ENCODE data around the gene DAB2. TPM values are rescaled to one million over a fixed set of nuclear protein-coding genes. Genes with fewer than 3 reads are reported as not detected.

DAB2 gene
- total RNA-seq, 1 experiment from 2014 or later, result 135 TPM

- H3K4me3 ChIP-seq (ENCODE audit: low read depth, low read length), result no peak overlapping the region
- H3K4me3 Mint-ChIP-seq (ENCODE audit: unreplicated experiment), result no peak overlapping the region
- H3K9me3 ChIP-seq, result no peaks in the 10 kb centered on the region
- intact Hi-C loops (cut with micrococcal nuclease; ENCODE audit: unreplicated experiment), result no loop called here
- H3K27me3 Mint-ChIP-seq (ENCODE audit: insufficient read depth, unreplicated experiment), result no peaks in the 10 kb centered on the region
- peaks cover 5% of the 10 kb centered on the region; the same call in 1 of the 2 replicates for H3K4me1 ChIP-seq
- H3K27me3 ChIP-seq (replicated peaks; ENCODE audit: control insufficient read depth, insufficient read depth, low read length), result no peaks in the 10 kb centered on the region
- peaks cover 23% of the 10 kb centered on the region for H3K9me3 Mint-ChIP-seq (ENCODE audit: unreplicated experiment)
- no peak overlapping the region for H3K27ac Mint-ChIP-seq (ENCODE audit: unreplicated experiment)
- CTCF ChIA-PET, result no interaction called here
- no TSS peak for BruUV-seq (replicated peaks)
- peaks cover 12% of the 10 kb centered on the region for H3K36me3 Mint-ChIP-seq (ENCODE audit: insufficient read depth, unreplicated experiment)
- no peak for TF ChIP-seq CTCF (IDR thresholded peaks at IDR 0.05; ENCODE audit: insufficient read depth in 1 of 2, low read depth in 1 of 2, low read length in 1 of 2, severe bottlenecking in 1 of 2, unreplicated experiment in 1 of 2)
- peaks cover 8% of the 10 kb centered on the region for H3K4me1 Mint-ChIP-seq (ENCODE audit: low read depth, unreplicated experiment)
- no peak for DNase-seq
- H3K36me3 ChIP-seq (ENCODE audit: control insufficient read depth, insufficient read depth, low read length), result no peaks in the 10 kb centered on the region
- POLR2A ChIA-PET, result no interaction called here
Observed at GRCh38 chr5:39361306-39361705, 63.5 kb downstream of the DAB2 start.

- no peaks in the 10 kb centered on the region for H3K36me3 ChIP-seq (ENCODE audit: control insufficient read depth, insufficient read depth, low read length)
- no peak overlapping the region for H3K27ac Mint-ChIP-seq (ENCODE audit: unreplicated experiment)
- H3K36me3 Mint-ChIP-seq (ENCODE audit: insufficient read depth, unreplicated experiment), result peaks cover 6% of the 10 kb centered on the region
- intact Hi-C loops (cut with micrococcal nuclease; ENCODE audit: unreplicated experiment), result no loop called here
- H3K9me3 ChIP-seq, result no peaks in the 10 kb centered on the region
- no peaks in the 10 kb centered on the region for H3K27me3 Mint-ChIP-seq (ENCODE audit: insufficient read depth, unreplicated experiment)
- no TSS peak for BruUV-seq (replicated peaks)
- H3K9me3 Mint-ChIP-seq (ENCODE audit: unreplicated experiment), result peaks cover 23% of the 10 kb centered on the region
- H3K27me3 ChIP-seq (replicated peaks; ENCODE audit: control insufficient read depth, insufficient read depth, low read length), result no peaks in the 10 kb centered on the region
- no peak overlapping the region for H3K4me3 ChIP-seq (ENCODE audit: low read depth, low read length)
- H3K4me3 Mint-ChIP-seq (ENCODE audit: unreplicated experiment), result no peak overlapping the region
- peaks cover 5% of the 10 kb centered on the region; the same call in 1 of the 2 replicates for H3K4me1 ChIP-seq
- no peak for DNase-seq
- no peak for TF ChIP-seq CTCF (IDR thresholded peaks at IDR 0.05; ENCODE audit: insufficient read depth in 1 of 2, low read depth in 1 of 2, low read length in 1 of 2, severe bottlenecking in 1 of 2, unreplicated experiment in 1 of 2)
- CTCF ChIA-PET, result no interaction called here
- H3K4me1 Mint-ChIP-seq (ENCODE audit: low read depth, unreplicated experiment), result peaks cover 7% of the 10 kb centered on the region
- POLR2A ChIA-PET, result no interaction called here
Observed at GRCh38 chr5:39360471-39361111, 64.2 kb downstream of the DAB2 start.

- Histone ChIP-seq H3K9me3 (peaks cover 8% of the 10 kb centered on the region; the same call in 1 of the 2 replicates), H3K36me3 (ENCODE audit: control insufficient read depth, insufficient read depth, low read length) (no peaks in the 10 kb centered on the region), H3K27me3 (replicated peaks; ENCODE audit: control insufficient read depth, insufficient read depth, low read length) (no peaks in the 10 kb centered on the region), H3K4me1 (no peaks in the 10 kb centered on the region), H3K4me3 (ENCODE audit: low read depth, low read length) (no peak overlapping the region)
- no peak overlapping the region for H3K4me3 Mint-ChIP-seq (ENCODE audit: unreplicated experiment)
- no peak for DNase-seq
- no TSS peak for BruUV-seq (replicated peaks)
- TF ChIP-seq CTCF (IDR thresholded peaks at IDR 0.05; ENCODE audit: insufficient read depth in 1 of 2, low read depth in 1 of 2, low read length in 1 of 2, severe bottlenecking in 1 of 2, unreplicated experiment in 1 of 2), result no peak
- intact Hi-C loops (cut with micrococcal nuclease; ENCODE audit: unreplicated experiment), result no loop called here
- no peaks in the 10 kb centered on the region for H3K27me3 Mint-ChIP-seq (ENCODE audit: insufficient read depth, unreplicated experiment)
- peaks cover 40% of the 10 kb centered on the region for H3K9me3 Mint-ChIP-seq (ENCODE audit: unreplicated experiment)
- ChIA-PET POLR2A (no interaction called here), CTCF (no interaction called here)
- no peak overlapping the region for H3K27ac Mint-ChIP-seq (ENCODE audit: unreplicated experiment)
- no peaks in the 10 kb centered on the region for H3K36me3 Mint-ChIP-seq (ENCODE audit: insufficient read depth, unreplicated experiment)
- peaks cover 7% of the 10 kb centered on the region for H3K4me1 Mint-ChIP-seq (ENCODE audit: low read depth, unreplicated experiment)
Observed at GRCh38 chr5:39356263-39356662, 68.5 kb downstream of the DAB2 start.
